GM12878 (cell line): ENCODE data around the gene BORCS5. TPM values are rescaled to one million over a fixed set of nuclear protein-coding genes. Genes with fewer than 3 reads are reported as not detected.

ENCODE experiments used
- ATAC-seq: fragments of 200-7000 bp; cut with Tn5 transposase; 3 replicates; pipeline ENCODE4 v1.9.1; 2020; ENCODE audit warnings: mild to moderate bottlenecking, moderate library complexity
- BruUV-seq: library from RNA; stranded (reverse); fragments of 400-500 nt; replicated peaks from 2 replicates; lab custom pipeline; 2021; lab: Mats Ljungman, UMichigan
- CTCF ChIA-PET: fragments of 300-600 bp; sonication (Branson Sonifier 250); formaldehyde crosslinking; extraction: SDS; loops from one replicate; lab custom pipeline; 2021; ENCODE audit warnings: inconsistent platforms; lab: Yijun Ruan, JAX
- POLR2A ChIA-PET: fragments of 350-600 bp; formaldehyde crosslinking; extraction: SDS; loops from one replicate; lab custom pipeline; 2021; ENCODE audit warnings: inconsistent platforms; lab: Charles Lee
- RAD21 ChIA-PET: fragments of 300-600 bp; sonication (Branson Sonifier 250); formaldehyde crosslinking; loops from one replicate; lab custom pipeline; 2023; ENCODE audit warnings: antibody characterized with exemption; ENCODE audit not compliant: unreplicated experiment; lab: Charles Lee
- SMC1A ChIA-PET: fragments of 300-600 bp; sonication (Branson Sonifier 250); formaldehyde crosslinking; loops from one replicate; lab custom pipeline; 2023; ENCODE audit not compliant: unreplicated experiment, uncharacterized antibody; lab: Charles Lee
- DNase-seq: peaks from one replicate; pipeline ENCODE4 v3.0.0-alpha.2; 2011; ENCODE audit warnings: low read depth, low spot score
- FAIRE-seq: peaks from 3 replicates; lab custom pipeline; 2011; peaks lifted over from hg19 to GRCh38; lab: Jason Lieb, UNC
- H2AFZ ChIP-seq: 2 replicates; pipeline ENCODE4 v1.6.0; 2011; ENCODE audit warnings: low read depth, low read length, control low read depth; ENCODE audit not compliant: control insufficient read depth
- H3K27ac ChIP-seq: 2 replicates; pipeline ENCODE4 v1.5.1; 2011; ENCODE audit warnings: control low read depth; ENCODE audit not compliant: control insufficient read depth, insufficient read depth
- H3K27me3 ChIP-seq, 2 experiments: replicated peaks in 1 of 2; 2 replicates each; pipeline versions ENCODE4 v1.6.0 to v1.6.1; 2011; ENCODE audit warnings: low read length in 1 of 2; ENCODE audit not compliant: control insufficient read depth in 2 of 2, insufficient read depth in 2 of 2
- H3K36me3 ChIP-seq, 2 experiments: 2 replicates each; pipeline ENCODE4 v1.5.1; 2011; ENCODE audit warnings: low read length in 1 of 2; ENCODE audit not compliant: control insufficient read depth in 2 of 2, insufficient read depth in 2 of 2
- H3K4me1 ChIP-seq: 2 replicates; pipeline ENCODE4 v1.6.1; 2011; ENCODE audit warnings: mild to moderate bottlenecking, low read length, moderate library complexity, mixed read lengths; ENCODE audit not compliant: control insufficient read depth, insufficient read depth
- H3K4me2 ChIP-seq: 2 replicates; pipeline ENCODE4 v1.6.0; 2011; ENCODE audit warnings: control low read depth; ENCODE audit not compliant: control insufficient read depth, insufficient read depth
- H3K4me3 ChIP-seq: fragments of 200-600 bp; sonication (generic); 2 replicates; pipeline ENCODE4 v1.5.1; 2016
- H3K79me2 ChIP-seq: 2 replicates; pipeline ENCODE4 v1.6.0; 2011; ENCODE audit warnings: low read length; ENCODE audit not compliant: control insufficient read depth, insufficient read depth
- H3K9ac ChIP-seq: 2 replicates; pipeline ENCODE4 v1.8.0; 2011; ENCODE audit warnings: low read length, control low read depth, mixed read lengths; ENCODE audit not compliant: control insufficient read depth, insufficient read depth
- H3K9me3 ChIP-seq: replicated peaks from 3 replicates; pipeline ENCODE4 v1.5.1; 2011; ENCODE audit warnings: mild to moderate bottlenecking, low read length; ENCODE audit not compliant: control insufficient read depth, insufficient read depth
- H4K20me1 ChIP-seq: 2 replicates; pipeline ENCODE4 v1.6.0; 2011; ENCODE audit not compliant: control insufficient read depth, insufficient read depth
- CBFB ChIP-seq: IDR thresholded peaks from 2 replicates; pipeline ENCODE4 v1.6.1; 2016; ENCODE audit warnings: antibody characterized with exemption, low read depth
- CHD1 ChIP-seq: IDR thresholded peaks from 2 replicates; pipeline ENCODE4 v1.6.1; 2012; ENCODE audit warnings: low read depth, low read length, improper control_type of control experiment
- FOS ChIP-seq: IDR thresholded peaks from 3 replicates; pipeline ENCODE4 v1.6.1; 2011; ENCODE audit warnings: borderline replicate concordance; ENCODE audit not compliant: insufficient read length; ENCODE audit errors: extremely low read depth
- IKZF1 ChIP-seq: fragments of 450-650 bp; conservative IDR thresholded peaks from 2 replicates; pipeline ENCODE4 v1.6.1; 2017; ENCODE audit warnings: antibody characterized with exemption, mild to moderate bottlenecking
- MTA3 ChIP-seq: IDR thresholded peaks from 2 replicates; pipeline ENCODE4 v1.6.1; 2012; ENCODE audit warnings: low read length, inconsistent platforms, borderline replicate concordance
- MYC ChIP-seq: IDR thresholded peaks from 2 replicates; pipeline ENCODE4 v1.6.1; 2011; ENCODE audit warnings: mild to moderate bottlenecking, low read length, moderate library complexity, inconsistent platforms; ENCODE audit not compliant: insufficient read depth, insufficient replicate concordance, insufficient read length, severe bottlenecking
- RCOR1 ChIP-seq: conservative IDR thresholded peaks from 2 replicates; pipeline ENCODE4 v1.6.1; 2012; ENCODE audit warnings: low read depth, low read length, improper control_type of control experiment
- RFX5 ChIP-seq: IDR thresholded peaks from 2 replicates; pipeline ENCODE4 v1.6.1; 2011; ENCODE audit warnings: low read depth, low read length, improper control_type of control experiment
- WGBS: methylation state at CpG from one replicate; pipeline ENCODE4 v1.1.6; 2016; ENCODE audit warnings: low lambda C conversion rate; ENCODE audit not compliant: insufficient replicate concordance, insufficient coverage; ENCODE audit errors: missing lambda C conversion rate; 5-methylcytosine and 5-hydroxymethylcytosine counted together
- in situ Hi-C: fragments of 300-500 bp; cut with MboI; formaldehyde crosslinking; loops from 9 replicates; pipeline ENCODE4 v1.14.3; 2018; ENCODE audit warnings: mixed read lengths
- intact Hi-C: fragments of 100-400 bp; cut with micrococcal nuclease; formaldehyde crosslinking; loops from one replicate; pipeline ENCODE4 v1.14.2; 2022; ENCODE audit not compliant: unreplicated experiment
- polyA plus RNA-seq, 11 experiments: library from polyadenylated mRNA; depleted of rRNA in 4 of 11; unstranded in 6 of 11; stranded (reverse) in 5 of 11; fragments of >200 nt; fragmentation: Nextera tagmentation in 4 of 11; fragmentation: Illumina TruSeq in 1 of 11; extraction: Ambion mirVana in 4 of 11; extraction: Trizol in 1 of 11; gene quantifications; 1 replicate in 1 of 11; 2 replicates in 10 of 11; pipeline versions ENCODE4 v1.2.1 to v1.2.3, GENCODE V29; 2011 to 2016; ENCODE audit warnings: inconsistent platforms in 2 of 11, missing spikeins in 2 of 11, low read depth in 1 of 11
- total RNA-seq, 4 experiments: library from RNA; depleted of rRNA in 3 of 4; stranded (reverse); fragments of >200 nt in 3 of 4; fragmentation: Illumina TruSeq in 1 of 4; extraction: Trizol in 1 of 4; gene quantifications; 2 replicates each; pipeline versions ENCODE4 v1.2.1 to v1.2.3, GENCODE V29; 2013 to 2021

BORCS5 gene
- total and polyA plus RNA-seq, 10 of the 15 experiments (the other 5 are each of a cell fraction or from before 2014, with no cell fraction given), result 1.4 to 39.7 (median 16.1) TPM

DNA sequence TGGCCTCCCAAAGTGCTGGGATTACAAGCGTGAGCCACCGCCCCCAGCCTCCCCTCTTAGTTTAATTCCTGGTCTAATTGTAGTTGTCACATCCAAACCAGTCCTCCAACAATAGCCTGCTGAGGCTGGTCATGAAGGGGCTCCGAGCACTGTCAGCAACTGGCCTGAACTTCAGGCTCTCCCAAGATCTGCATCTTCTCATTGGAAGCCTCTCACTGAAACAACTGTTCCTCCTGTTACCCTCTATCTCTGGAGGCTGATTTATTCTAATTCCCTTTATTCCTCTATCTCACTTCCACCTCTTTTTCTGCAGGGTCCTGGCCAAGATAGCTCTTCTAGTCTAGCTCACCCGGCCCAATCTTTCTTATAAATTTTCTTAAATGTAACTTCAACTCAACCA lies 116.3 kb downstream of the BORCS5 start (continued):
- TF ChIP-seq FOS (no peak), CBFB (no peak), CHD1 (no peak)

GRCh38 chr12:12474471-12474928 lies 117.6 kb downstream of the BORCS5 start:
- DNase-seq (no peak), FAIRE-seq (no peak), ATAC-seq (peak; percentile 67)
- H3K4me3 ChIP-seq, result no peak overlapping the region
- H3K79me2 ChIP-seq, result peaks cover 6% of the 10 kb centered on the region
- WGBS, result 6% methylated on average over 8 of the region's 8 CpGs
- 0 out of 2 replicates have a peak overlapping the region, but pooled peaks have one; percentile 40 for H3K9ac ChIP-seq
- peak overlapping the region; percentile 94 for H3K27ac ChIP-seq
- peak overlapping the region; percentile 51 for H3K4me2 ChIP-seq
- peaks cover 15 to 24% of the 10 kb centered on the region in 2 experiments for H3K36me3 ChIP-seq
- BruUV-seq, result TSS peak; percentile 58
- CTCF ChIA-PET, result interaction anchor here (0.6 to 7.1 kb wide), 22 partner anchors 9 to 263 kb away, joined by 3 to 47 read pairs (median 4); no protein-coding TSS in a partner anchor
- H3K27me3 ChIP-seq, result no peaks in the 10 kb centered on the region
- RAD21 ChIA-PET, result interaction anchor here (0.7 to 6.2 kb wide), 29 partner anchors 8 to 313 kb away, joined by 3 to 68 read pairs (median 7); partner anchors contain the start of gene DUSP16
- no peaks in the 10 kb centered on the region; the same call in 2 of the 3 replicates for H3K9me3 ChIP-seq
- intact Hi-C loops, result loop anchor here (2.0 kb wide), 3 partner anchors 88 to 98 kb away; partner anchors contain the start of gene DUSP16
- in situ Hi-C loops, result no loop called here
- POLR2A ChIA-PET, result interaction anchor here (0.6 to 3.9 kb wide), 13 partner anchors 9 to 116 kb away, joined by 3 to 26 read pairs (median 5); partner anchors contain the start of gene BORCS5
- SMC1A ChIA-PET, result interaction anchor here (0.7 to 4.9 kb wide), 35 partner anchors 9 to 262 kb away, joined by 3 to 75 read pairs (median 6); partner anchors contain the start of gene DUSP16
- no peaks in the 10 kb centered on the region for H4K20me1 ChIP-seq
- no peak for TF ChIP-seq MYC
- TF ChIP-seq IKZF1, result no peak; the same call in 1 of the 2 replicates
- TF ChIP-seq RCOR1, result 0 out of 2 replicates have a peak, but pooled peaks have one; percentile 34
- TF ChIP-seq MTA3, result peak; percentile 70; the same call in 1 of the 2 replicates
- TF ChIP-seq RFX5, result no peak
- TF ChIP-seq, all 136 proteins: peak for 2
- H3K4me1 ChIP-seq, result peaks cover 24% of the 10 kb centered on the region
- H2AFZ ChIP-seq, result no peak overlapping the region; the same call in 1 of the 2 replicates
